HG03196 (cell line): ENCODE data around the gene DOCK9.

Experiments used
- ATAC-seq: cut with Tn5 transposase; IDR thresholded peaks from one replicate; pipeline ENCODE4 v1.9.1; 2021; ENCODE audit not compliant: unreplicated experiment

Gene DOCK9

DNA sequence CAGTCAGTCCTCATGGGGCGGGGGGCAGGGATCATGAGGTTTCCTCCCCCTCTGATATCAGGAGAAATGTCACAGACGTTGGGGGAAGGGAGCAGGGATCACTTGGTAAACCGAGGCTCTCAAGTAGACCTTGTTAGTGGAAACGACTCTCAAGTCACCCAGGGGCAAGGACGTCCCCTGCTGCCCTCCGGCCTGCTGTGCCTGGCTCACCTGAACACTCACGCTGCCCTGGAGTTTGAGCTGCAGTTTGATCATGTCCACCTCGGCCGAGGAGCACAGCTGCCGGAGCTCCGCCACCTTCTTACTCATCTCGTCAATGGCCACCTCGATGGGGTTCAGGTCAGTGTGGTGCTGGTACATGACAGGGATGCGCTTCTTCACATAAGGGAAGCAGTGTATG, 177.8 kb downstream of the DOCK9 start:
- ATAC-seq: no peak

DNA sequence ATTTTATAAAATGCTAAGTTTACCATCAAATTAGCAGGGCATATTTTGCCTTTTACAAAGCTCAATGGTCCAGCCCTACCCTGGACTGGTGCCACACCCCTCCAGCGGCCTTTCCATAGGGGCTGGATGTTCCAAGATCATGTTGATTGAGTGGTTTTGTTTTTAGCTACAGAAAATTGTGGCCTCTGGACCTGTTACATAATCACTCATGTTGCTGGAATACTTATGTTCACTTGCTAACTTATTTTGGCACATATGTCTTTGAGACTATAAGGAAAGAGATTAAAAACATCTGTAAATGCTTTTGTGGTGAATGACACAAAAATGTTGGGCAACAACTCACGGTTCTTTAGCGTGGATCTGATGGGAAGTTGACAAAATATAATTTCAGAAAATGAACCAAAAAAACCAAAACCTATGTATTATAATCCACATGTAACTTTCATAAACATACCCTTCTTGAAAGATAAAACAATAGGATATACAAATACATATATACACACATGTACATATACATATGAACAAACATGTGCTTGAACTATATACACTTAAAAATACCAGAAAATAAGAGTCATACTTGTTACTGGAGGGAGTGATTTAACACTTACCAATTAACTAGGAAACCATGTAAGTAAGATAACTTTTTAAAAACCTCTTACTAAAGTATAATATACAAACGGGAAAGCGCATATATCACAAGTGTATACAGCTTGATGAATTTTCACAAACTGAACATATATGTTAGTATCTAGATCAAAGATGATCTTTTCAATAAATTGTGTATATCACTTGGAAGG, 178.8 kb downstream of the DOCK9 start:
- no peak for ATAC-seq

GRCh38 chr13:98797456-98797855, 180.4 kb downstream of the DOCK9 start:
- no peak for ATAC-seq

DNA sequence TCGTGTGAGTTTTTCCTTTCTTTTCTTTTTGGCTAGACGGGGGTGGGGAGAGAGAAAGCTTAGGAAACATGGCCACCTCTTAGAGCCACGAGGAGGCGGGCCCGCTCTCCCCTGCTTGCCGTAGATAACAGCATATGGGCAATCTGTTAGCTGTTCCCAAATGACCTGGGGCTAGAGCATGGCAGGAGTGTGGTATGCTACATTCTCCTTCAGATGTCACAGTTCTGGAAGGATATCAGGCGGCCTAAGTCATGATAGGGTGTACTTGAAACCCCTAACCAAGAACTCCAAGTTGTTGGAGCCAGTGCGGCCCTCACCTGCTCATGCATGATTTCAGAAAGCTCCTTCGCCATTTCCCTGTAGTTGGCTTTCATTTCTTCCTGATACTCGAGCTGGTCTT, 181.1 kb downstream of the DOCK9 start:
- no peak for ATAC-seq

DNA sequence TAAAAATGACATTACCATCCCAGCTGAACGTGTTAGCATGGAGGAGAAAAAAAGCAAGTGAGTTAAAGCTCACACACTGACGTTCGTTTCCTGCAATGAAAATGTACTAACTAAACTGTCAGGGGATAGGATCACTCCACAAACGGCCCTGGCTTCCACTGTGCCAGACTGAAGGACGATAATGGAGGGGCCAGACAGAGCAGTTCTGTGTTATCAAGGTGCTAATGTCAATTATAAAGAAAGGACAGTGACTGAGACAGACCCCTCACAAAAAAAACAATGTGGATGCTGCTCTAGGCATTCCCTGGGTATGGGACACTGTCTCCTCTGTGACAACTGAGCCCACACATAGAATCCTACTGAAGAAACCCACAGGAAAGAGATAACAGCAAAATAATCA, 181.7 kb downstream of the DOCK9 start:
- ATAC-seq: no peak

DNA sequence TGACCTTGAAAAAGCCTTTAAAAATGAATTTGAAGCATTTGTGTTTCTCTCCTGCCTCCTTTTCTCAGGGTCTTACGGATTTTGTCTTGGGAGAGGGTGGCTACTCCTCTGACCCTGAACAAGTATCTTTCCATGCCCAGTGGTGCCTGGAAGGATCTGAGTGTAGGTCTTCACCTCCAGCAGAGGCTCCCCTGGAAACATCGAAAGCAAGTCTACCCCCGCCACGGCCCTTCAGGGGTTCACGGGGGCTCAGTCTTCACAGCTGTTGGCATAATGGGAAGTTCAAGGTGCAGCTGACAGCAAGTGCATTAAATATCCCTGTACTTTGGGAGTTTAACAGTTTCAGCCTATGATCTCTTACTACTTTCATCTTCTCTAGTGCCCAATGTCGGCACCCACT, 182.6 kb downstream of the DOCK9 start:
- no peak for ATAC-seq

GRCh38 chr13:98794498-98794897, 183.4 kb downstream of the DOCK9 start:
- ATAC-seq: no peak

- no peak for ATAC-seq
Observed at GRCh38 chr13:98792785-98793495, 184.9 kb downstream of the DOCK9 start.

DNA sequence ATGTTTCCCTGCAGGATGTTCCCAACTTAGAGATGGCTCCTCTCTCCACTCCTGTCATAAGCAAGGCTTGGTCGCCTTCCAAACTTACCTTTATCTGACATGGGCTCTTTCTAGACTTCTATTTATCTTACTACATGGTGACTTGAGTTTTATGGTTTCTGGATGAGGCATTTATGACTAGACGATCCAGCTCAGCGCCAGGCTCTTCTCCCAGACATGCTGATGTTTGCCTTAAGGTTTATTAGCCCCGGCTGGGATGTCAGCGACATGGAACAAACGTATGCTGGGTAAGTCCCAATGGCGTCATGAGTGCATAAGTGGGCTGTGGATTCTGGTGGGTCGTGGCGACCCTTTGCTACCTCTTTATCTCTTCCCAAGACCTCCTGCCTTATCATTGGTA, 185.5 kb downstream of the DOCK9 start:
- ATAC-seq: no peak

DNA sequence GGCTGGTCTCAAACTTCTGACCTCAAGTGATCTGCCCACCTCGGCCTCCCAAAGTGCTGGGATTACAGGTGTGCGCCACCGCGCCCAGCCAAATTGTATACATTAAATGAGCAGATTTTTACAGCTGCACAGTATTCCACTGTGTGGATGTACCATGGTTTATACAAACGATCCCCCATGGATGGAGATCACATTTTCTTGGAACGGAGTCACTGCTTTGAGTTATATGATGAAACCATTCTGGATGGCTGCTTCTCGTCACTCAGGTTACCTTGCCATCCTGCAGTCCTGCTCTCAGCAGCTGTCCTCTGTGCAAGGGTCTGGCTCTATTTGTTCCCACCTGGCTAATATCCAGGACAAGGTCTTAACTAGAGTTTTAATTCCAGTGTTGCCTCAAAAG, 186.3 kb downstream of the DOCK9 start:
- ATAC-seq: no peak

- no peak for ATAC-seq
Observed at GRCh38 chr13:98787996-98788395, 189.9 kb downstream of the DOCK9 start.

- ATAC-seq: no peak
Observed at GRCh38 chr13:98787173-98787572, 190.7 kb downstream of the DOCK9 start.

DNA sequence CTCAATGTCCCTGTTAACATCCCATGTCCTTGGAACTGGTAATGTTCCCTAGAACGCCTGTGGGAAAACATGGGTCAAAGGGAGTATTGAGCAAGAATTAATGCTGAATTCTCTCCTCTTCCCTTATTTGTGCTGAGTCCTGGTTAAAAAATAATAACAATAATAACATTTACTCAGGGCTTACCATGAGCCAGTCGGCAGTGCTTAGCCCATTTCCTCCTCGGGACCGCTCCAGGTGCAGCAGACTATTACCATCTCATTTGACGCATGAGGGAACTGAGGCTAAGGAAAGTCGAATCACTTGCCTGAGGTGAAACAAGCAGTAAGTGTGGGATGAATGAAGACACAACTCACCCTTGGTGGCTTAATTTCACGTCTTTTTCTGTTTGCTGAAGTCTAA, 191.8 kb downstream of the DOCK9 start:
- no peak for ATAC-seq

GRCh38 chr13:98785405-98785804, 192.5 kb downstream of the DOCK9 start:
- no peak for ATAC-seq

DNA sequence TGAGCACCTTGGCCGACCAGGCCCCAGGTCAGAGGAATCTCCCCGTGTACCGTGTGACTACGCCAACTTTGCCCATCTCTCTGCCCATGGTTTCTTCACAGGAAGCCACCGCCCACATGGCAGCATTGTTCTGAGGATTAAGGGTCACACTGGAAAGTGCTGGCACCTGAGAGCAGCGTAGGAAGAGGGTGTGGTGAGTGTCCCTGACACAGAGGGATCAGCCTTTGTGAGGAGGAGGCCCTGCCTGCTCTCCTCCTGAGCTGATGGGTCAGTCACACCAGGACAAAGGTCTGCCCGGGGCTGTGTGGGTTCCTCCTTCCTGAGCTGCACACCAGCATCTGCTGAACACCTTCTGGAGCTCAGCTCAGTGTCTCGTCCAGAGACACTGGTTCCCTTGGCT, 193.2 kb downstream of the DOCK9 start:
- ATAC-seq: no peak

GRCh38 chr13:98783856-98784478, 193.9 kb downstream of the DOCK9 start:
- no peak for ATAC-seq

DNA sequence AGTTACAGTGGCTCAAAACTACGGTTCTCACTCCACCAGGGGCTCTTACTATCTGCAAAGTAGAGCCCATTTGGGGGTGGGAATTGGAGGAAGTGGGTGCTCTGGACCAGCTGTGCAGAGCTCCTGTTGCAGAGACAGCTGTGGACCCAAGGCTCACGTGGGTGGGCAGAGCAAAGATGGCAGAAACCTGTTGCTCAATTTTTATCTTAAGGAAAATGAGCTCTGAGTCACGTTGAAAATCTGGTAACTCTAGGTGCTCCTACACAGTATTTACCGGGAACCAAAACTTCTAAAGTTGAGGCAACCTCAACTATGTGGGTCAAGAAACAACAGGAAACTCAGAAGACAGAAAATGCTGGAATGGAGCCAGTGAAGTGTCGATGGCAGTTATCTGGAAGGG, 195.2 kb downstream of the DOCK9 start:
- no peak for ATAC-seq

DNA sequence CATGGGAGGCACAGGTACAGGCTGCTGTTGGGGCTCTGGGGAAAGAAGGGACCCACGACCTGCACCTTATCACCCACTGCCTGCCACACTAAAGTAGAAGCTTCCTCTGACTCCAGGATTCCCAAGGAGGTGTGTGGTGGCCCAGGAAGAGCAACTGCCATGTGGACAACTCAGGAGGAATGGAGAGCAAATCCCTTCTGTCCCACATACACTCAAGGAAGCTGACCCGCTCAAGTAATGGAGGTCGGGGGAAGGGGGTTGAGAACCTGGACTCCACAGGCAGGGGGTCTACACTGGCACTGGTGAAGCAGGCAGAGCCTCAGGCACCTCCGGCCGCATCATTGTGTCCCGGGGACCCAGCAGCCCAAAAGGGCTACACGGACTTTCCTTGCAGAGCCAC, 196.0 kb downstream of the DOCK9 start:
- no peak for ATAC-seq

- no peak for ATAC-seq
Observed at GRCh38 chr13:98781470-98781869, 196.4 kb downstream of the DOCK9 start.

DNA sequence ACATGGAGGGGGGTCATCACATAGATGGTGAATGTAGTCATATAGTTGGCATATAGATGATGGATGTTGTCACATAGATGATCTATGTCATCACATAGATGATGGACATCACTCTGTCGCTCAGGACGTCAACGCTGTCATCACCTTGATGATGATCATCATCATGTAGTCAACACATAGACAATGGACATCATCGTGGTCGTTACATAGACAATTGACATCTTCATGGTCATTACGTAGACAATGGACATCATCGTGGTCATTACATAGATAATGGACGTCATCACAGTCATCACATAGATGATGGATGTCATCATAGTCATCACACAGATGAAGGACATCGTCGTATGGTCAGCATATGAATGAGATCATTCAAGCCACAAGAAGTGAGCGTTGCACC, 196.8 kb downstream of the DOCK9 start:
- no peak for ATAC-seq

DNA sequence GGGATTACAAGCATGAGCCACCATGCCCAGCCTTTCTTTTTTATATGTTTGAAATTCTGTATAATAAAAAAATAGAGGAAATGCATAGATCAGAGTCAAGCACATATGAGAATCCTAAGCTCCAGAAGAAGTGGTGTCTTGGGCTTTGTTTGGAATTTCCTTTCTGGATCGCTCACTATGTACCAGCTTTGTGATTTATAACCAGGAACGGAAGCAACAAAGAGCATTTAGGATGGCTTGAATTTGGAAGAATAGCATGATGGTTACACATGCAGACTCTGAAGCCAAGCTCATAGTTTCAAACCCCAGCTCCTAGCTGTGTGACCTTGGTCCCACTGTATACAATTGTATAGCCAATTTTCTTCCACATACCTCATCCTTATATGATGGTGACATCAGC, 197.4 kb downstream of the DOCK9 start:
- no peak for ATAC-seq

DNA sequence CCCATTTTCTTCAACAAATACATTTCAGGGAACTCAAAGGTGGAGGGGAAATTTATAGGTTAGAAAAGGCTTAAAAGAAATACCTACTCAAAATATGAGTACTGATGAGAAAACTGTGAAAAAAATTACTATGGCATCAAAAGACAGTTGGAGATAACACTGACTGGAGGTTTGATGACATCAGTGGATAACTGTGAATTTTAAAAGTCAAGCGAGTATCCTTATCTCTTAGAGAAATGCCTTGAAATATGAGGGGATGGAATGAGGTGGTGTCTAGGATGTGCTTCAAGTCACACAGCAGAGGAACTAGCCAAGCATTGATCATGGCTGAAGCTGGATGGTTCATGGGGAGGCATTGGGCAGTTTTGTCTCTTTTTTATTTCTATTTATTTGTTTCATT, 198.2 kb downstream of the DOCK9 start:
- no peak for ATAC-seq
